ENCODE results near the gene POR. TPM values are rescaled to one million over a fixed set of nuclear protein-coding genes. Genes with fewer than 3 reads are reported as not detected.

Gene POR
- 100 to 1,000 TPM in 1 of 2 donors, 10 to 100 TPM in 1; 88.0 to 136 TPM for total RNA-seq

- WGBS: under 1% methylated on average over 34 of the region's 82 CpGs
- intact Hi-C loops (cut with DNase I): loop anchor here (5.0 to 10.0 kb wide), 3 partner anchors 38 to 80 kb away; partner anchors contain the start of genes RHBDD2 and TMEM120A
- peak within 1 kb of the TSS; percentile 84 to 86 for H3K27ac ChIP-seq
- peak; percentile 93 for DNase-seq (ENCODE audit: low spot score)
- H3K36me3 ChIP-seq: no peaks in the 10 kb centered on the region
- no peaks in the 10 kb centered on the region for H3K9me3 ChIP-seq
- peak; percentile 99 for TF ChIP-seq POLR2A (IDR thresholded peaks at IDR 0.05)
- peak; percentile 12 to 66 (median 52) for TF ChIP-seq CTCF (IDR thresholded peaks at IDR 0.05)
- TF ChIP-seq POLR2AphosphoS5 (IDR thresholded peaks at IDR 0.05): peak; percentile 95
- peak within 1 kb of the TSS; percentile 92 to 95 for H3K4me3 ChIP-seq
- no peaks in the 10 kb centered on the region for H3K27me3 ChIP-seq (replicated peaks; ENCODE audit: insufficient read depth)
- H3K4me1 ChIP-seq (replicated peaks): peaks cover 6% of the 10 kb centered on the region
These were observed at the start of gene POR for GRCh38 chr7:75914655-75915415. Gene POR, plus strand, starts transcription at chr7:75915155. Its CDS starts 38,847 bp downstream, at chr7:75954002.

DNA sequence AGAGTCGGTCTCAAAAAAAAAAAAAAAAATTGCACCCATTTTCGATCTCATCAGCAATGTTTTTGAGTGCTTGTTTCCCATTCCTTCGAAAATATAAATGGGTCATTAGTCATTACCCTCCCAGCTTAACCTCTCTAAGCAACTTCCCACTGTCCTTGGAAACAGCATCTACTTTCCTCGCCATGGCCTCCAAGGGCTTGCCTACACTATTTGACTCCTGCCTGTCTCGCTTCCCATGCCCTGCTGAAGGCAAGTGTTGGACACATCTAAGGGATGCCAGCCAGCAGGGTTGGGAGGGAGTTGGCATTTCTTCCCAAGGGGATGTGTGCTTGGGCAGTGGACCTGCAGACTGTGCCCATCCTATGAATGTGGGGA lies 48.9 kb upstream of the POR start:
- Histone ChIP-seq H3K4me3 (no peak overlapping the region), H3K27ac (no peak overlapping the region), H3K9me3 (no peaks in the 10 kb centered on the region), H3K36me3 (no peaks in the 10 kb centered on the region), H3K27me3 (replicated peaks; ENCODE audit: insufficient read depth) (no peaks in the 10 kb centered on the region), H3K4me1 (replicated peaks) (no peaks in the 10 kb centered on the region)
- TF ChIP-seq POLR2AphosphoS5 (IDR thresholded peaks at IDR 0.05) (no peak), POLR2A (IDR thresholded peaks at IDR 0.05) (no peak), CTCF (IDR thresholded peaks at IDR 0.05) (no peak)
- 43% methylated on average over 5 of the region's 5 CpGs for WGBS
- no peak for DNase-seq (ENCODE audit: low spot score)
- intact Hi-C loops (cut with DNase I): loop anchor here (1.0 kb wide), 1 partner anchor 154 kb away; no protein-coding TSS in a partner anchor

DNA sequence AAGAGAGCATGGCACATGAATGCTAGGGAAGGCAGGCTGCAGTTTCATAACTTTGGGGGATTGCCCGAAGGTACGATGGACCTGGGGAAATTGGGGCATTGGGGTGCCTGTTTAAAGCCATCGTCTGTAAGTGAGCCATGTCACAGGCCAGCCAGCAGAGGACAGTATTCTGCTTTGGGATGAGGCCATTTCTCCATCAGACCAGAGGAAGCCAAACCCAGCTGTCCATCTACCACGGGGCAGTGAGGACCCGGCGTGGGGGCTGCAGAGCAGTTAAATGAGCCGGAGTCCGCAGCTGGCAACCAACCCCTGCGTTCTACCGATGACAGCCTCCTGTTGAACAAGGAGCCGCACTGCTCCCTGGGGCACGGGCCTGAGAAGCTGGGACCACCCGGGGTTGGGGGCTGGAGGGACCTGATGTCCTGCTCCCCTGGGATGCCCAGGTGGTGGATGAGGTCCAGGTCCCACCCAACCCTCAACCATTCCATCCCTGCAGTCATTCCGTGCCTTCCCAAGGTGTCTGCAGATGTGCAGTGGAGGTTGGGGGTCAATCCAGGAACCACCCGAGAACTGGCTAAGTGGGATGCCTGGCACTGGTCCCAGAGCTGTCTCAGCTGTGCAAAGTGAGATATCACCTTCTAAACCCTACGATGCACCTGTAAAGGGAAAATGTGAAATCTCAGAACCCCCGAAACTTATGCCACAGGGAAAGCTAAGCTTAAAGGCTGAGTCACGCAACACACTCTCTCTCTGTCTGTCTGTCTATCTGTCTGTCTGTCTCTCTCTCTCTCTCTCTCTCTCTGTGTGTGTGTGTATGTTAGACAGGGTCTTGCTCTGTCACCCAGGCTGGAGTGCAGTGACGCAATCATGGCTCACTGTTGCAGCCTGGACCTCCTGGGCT lies 48.2 kb upstream of the POR start:
- Histone ChIP-seq H3K27ac (no peak overlapping the region), H3K4me1 (replicated peaks) (no peaks in the 10 kb centered on the region), H3K4me3 (no peak overlapping the region), H3K36me3 (no peaks in the 10 kb centered on the region), H3K9me3 (no peaks in the 10 kb centered on the region), H3K27me3 (replicated peaks; ENCODE audit: insufficient read depth) (no peaks in the 10 kb centered on the region)
- intact Hi-C loops (cut with DNase I): loop anchor here (1.0 kb wide), 1 partner anchor 154 kb away; no protein-coding TSS in a partner anchor
- 36% methylated on average over 17 of the region's 19 CpGs for WGBS
- peak; percentile 62 to 94 (median 88) for TF ChIP-seq CTCF (IDR thresholded peaks at IDR 0.05)
- TF ChIP-seq POLR2A (IDR thresholded peaks at IDR 0.05): no peak
- DNase-seq (ENCODE audit: low spot score): peak; percentile 55

DNA sequence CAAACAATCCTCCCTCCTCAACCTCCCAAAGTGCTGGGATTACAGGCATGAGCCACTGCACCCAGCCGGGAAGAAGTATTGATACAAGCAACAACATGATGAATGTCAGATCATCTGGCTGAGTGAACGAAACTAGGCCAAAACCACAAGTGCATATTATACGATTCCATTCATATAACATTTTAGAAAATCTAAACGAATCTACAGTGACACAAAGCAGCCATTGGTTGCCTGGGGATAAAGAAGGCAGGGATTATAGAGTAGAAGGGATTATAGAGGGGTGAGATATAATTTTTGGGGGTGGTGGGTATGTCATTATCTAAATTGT lies 47.6 kb upstream of the POR start:
- Histone ChIP-seq H3K36me3 (no peaks in the 10 kb centered on the region), H3K27ac (no peak overlapping the region), H3K4me1 (replicated peaks) (no peaks in the 10 kb centered on the region), H3K4me3 (no peak overlapping the region), H3K27me3 (replicated peaks; ENCODE audit: insufficient read depth) (no peaks in the 10 kb centered on the region), H3K9me3 (no peaks in the 10 kb centered on the region)
- WGBS: 78% methylated on average over 4 of the region's 4 CpGs
- DNase-seq (ENCODE audit: low spot score): no peak
- intact Hi-C loops (cut with DNase I): no loop called here
- TF ChIP-seq POLR2A (IDR thresholded peaks at IDR 0.05): no peak
- TF ChIP-seq POLR2AphosphoS5 (IDR thresholded peaks at IDR 0.05): no peak
- no peak for TF ChIP-seq CTCF (IDR thresholded peaks at IDR 0.05)
